Activated naive CD4-positive, alpha-beta T cell treated with anti-CD3 and anti-CD28 coated beads, Interleukin-2, amount 10 ng/mL, durations not matched to agents 7 days and 5 days (primary cell): ENCODE results near the gene AKT2.

ENCODE experiments used
- CTCF ChIA-PET: fragments of 350-600 bp; sonication (Branson Sonifier 250); formaldehyde crosslinking; loops from one replicate; lab custom pipeline; 2021; ENCODE audit warnings: antibody characterized with exemption; lab: Charles Lee
- DNase-seq: peaks from one replicate; pipeline ENCODE4 v3.0.0-alpha.2; 2020
- H3K27ac Mint-ChIP-seq: one replicate; pipeline ENCODE4 v1.8.0; 2021; ENCODE audit warnings: mild to moderate bottlenecking, moderate library complexity, mixed read lengths
- H3K27me3 Mint-ChIP-seq: one replicate; pipeline ENCODE4 v1.8.0; 2021; ENCODE audit warnings: mild to moderate bottlenecking, mixed read lengths
- H3K36me3 Mint-ChIP-seq: one replicate; pipeline ENCODE4 v1.8.0; 2021; ENCODE audit warnings: mixed read lengths
- H3K4me1 Mint-ChIP-seq: one replicate; pipeline ENCODE4 v1.8.0; 2021; ENCODE audit warnings: mixed read lengths
- H3K4me3 Mint-ChIP-seq: one replicate; pipeline ENCODE4 v1.8.0; 2021; ENCODE audit warnings: mild to moderate bottlenecking, moderate library complexity, mixed read lengths
- H3K9me3 Mint-ChIP-seq: one replicate; pipeline ENCODE4 v1.8.0; 2021; ENCODE audit warnings: mixed read lengths

AKT2 gene

GRCh38 chr19:40235238-40236025, 49.7 kb downstream of the AKT2 start:
- Mint-ChIP-seq H3K27ac (no peak overlapping the region), H3K4me1 (no peaks in the 10 kb centered on the region), H3K27me3 (no peaks in the 10 kb centered on the region), H3K36me3 (peaks cover 22% of the 10 kb centered on the region), H3K4me3 (no peak overlapping the region), H3K9me3 (no peaks in the 10 kb centered on the region)
- CTCF ChIA-PET: no interaction called here
- DNase-seq: no peak

GRCh38 chr19:40234429-40235237, 50.5 kb downstream of the AKT2 start:
- CTCF ChIA-PET: no interaction called here
- Mint-ChIP-seq H3K36me3 (peaks cover 22% of the 10 kb centered on the region), H3K27me3 (no peaks in the 10 kb centered on the region), H3K4me3 (no peak overlapping the region), H3K9me3 (no peaks in the 10 kb centered on the region), H3K27ac (no peak overlapping the region), H3K4me1 (peaks cover 3% of the 10 kb centered on the region)
- DNase-seq: no peak

DNA sequence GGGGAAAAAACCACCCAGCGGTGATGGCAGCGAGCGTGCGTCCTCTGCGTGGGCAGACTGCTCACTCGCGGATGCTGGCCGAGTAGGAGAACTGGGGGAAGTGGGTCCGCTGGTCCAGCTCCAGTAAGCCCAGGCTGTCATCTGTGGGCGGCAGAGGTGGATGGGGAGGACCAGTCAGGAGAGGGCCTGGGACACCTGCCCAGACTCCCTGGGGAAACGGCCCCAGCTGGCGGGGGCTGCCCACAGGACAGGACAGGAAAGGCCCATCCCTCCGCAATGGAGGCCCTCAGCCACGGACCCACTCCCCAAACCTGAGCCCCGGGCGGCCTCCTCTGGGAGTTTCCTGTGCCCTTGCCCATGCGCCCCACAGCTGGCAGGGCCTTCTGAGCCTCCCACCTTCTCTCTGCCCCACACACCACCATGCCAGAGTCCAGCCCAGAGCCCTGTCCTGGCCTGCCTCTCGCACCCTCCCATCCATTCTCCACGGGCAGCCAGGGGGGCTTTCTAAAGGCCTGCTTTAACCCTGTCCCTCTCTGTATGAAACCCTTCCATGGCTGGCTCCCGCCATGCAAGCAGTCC, 51.2 kb downstream of the AKT2 start:
- H3K27me3 Mint-ChIP-seq: peaks cover under 1% of the 10 kb centered on the region
- H3K9me3 Mint-ChIP-seq: no peaks in the 10 kb centered on the region
- H3K4me3 Mint-ChIP-seq: no peak overlapping the region
- DNase-seq: no peak
- H3K27ac Mint-ChIP-seq: no peak overlapping the region
- CTCF ChIA-PET: no interaction called here
- peaks cover 18% of the 10 kb centered on the region for H3K36me3 Mint-ChIP-seq
- H3K4me1 Mint-ChIP-seq: peaks cover 8% of the 10 kb centered on the region

GRCh38 chr19:40232949-40233810, 52.0 kb downstream of the AKT2 start:
- Mint-ChIP-seq H3K36me3 (peaks cover 17% of the 10 kb centered on the region), H3K4me1 (peaks cover 8% of the 10 kb centered on the region), H3K9me3 (no peaks in the 10 kb centered on the region), H3K4me3 (no peak overlapping the region), H3K27ac (no peak overlapping the region), H3K27me3 (peaks cover 4% of the 10 kb centered on the region)
- CTCF ChIA-PET: no interaction called here
- DNase-seq: no peak

DNA sequence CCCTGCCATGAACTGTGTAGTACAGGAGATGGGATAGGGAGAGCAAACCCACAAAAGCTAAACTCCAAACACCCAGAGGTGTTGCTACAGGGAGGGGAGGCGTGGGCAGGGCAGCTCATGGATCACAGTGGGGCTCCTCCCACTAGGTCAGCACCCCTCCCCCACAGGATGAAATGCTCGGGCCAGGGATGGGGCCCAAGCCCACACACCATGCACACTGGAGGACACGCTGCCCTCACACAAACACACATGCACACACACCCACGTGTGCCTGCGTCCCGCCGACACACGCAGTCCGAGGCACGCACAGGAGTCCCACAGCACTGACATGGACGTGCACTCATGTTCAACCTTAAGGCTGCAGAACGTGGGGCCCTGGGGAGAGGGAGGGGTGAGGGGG, 52.7 kb downstream of the AKT2 start:
- H3K36me3 Mint-ChIP-seq: peaks cover 14% of the 10 kb centered on the region
- H3K27ac Mint-ChIP-seq: no peak overlapping the region
- no peaks in the 10 kb centered on the region for H3K9me3 Mint-ChIP-seq
- H3K4me3 Mint-ChIP-seq: no peak overlapping the region
- H3K27me3 Mint-ChIP-seq: peaks cover 8% of the 10 kb centered on the region
- no peak for DNase-seq
- CTCF ChIA-PET: no interaction called here
- peaks cover 8% of the 10 kb centered on the region for H3K4me1 Mint-ChIP-seq

GRCh38 chr19:40231544-40232424, 53.4 kb downstream of the AKT2 start:
- Mint-ChIP-seq H3K4me1 (peaks cover 8% of the 10 kb centered on the region), H3K4me3 (no peak overlapping the region), H3K27me3 (peaks cover 15% of the 10 kb centered on the region), H3K27ac (no peak overlapping the region), H3K9me3 (no peaks in the 10 kb centered on the region), H3K36me3 (peaks cover 10% of the 10 kb centered on the region)
- DNase-seq: no peak
- CTCF ChIA-PET: no interaction called here

- H3K4me1 Mint-ChIP-seq: peaks cover 8% of the 10 kb centered on the region
- H3K36me3 Mint-ChIP-seq: peaks cover 8% of the 10 kb centered on the region
- H3K4me3 Mint-ChIP-seq: no peak overlapping the region
- CTCF ChIA-PET: no interaction called here
- H3K27me3 Mint-ChIP-seq: peaks cover 22% of the 10 kb centered on the region
- no peak overlapping the region for H3K27ac Mint-ChIP-seq
- no peaks in the 10 kb centered on the region for H3K9me3 Mint-ChIP-seq
- DNase-seq: no peak
Measured at GRCh38 chr19:40231057-40231456, 54.1 kb downstream of the AKT2 start.

GRCh38 chr19:40229926-40230417, 55.2 kb downstream of the AKT2 start:
- peaks cover 33% of the 10 kb centered on the region for H3K27me3 Mint-ChIP-seq
- no peaks in the 10 kb centered on the region for H3K9me3 Mint-ChIP-seq
- peaks cover 6% of the 10 kb centered on the region for H3K36me3 Mint-ChIP-seq
- H3K27ac Mint-ChIP-seq: no peak overlapping the region
- H3K4me1 Mint-ChIP-seq: peaks cover 14% of the 10 kb centered on the region
- H3K4me3 Mint-ChIP-seq: no peak overlapping the region
- DNase-seq: no peak
- CTCF ChIA-PET: no interaction called here

DNA sequence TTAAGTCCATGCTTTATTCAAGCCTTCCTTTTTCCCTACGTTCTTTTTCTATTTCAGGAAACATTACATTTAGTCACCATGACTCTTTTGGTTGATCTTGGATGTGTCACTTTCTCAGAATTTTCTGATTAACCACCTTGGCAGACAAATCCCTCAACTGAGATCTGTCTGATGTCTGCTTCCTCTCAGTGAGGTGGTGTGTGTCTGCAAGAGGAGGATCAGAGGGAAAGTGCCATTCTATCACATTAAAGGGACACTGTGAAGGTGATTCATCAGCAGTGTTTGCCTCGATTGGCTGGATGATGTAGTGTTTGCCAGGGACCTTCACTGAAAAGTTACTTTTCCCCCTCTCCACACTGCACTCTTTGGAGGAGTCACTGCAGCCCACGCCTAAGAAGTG, 55.7 kb downstream of the AKT2 start:
- peaks cover 3% of the 10 kb centered on the region for H3K36me3 Mint-ChIP-seq
- peaks cover 38% of the 10 kb centered on the region for H3K27me3 Mint-ChIP-seq
- H3K9me3 Mint-ChIP-seq: no peaks in the 10 kb centered on the region
- CTCF ChIA-PET: no interaction called here
- no peak overlapping the region for H3K4me3 Mint-ChIP-seq
- no peak for DNase-seq
- H3K27ac Mint-ChIP-seq: no peak overlapping the region
- H3K4me1 Mint-ChIP-seq: peaks cover 14% of the 10 kb centered on the region

DNA sequence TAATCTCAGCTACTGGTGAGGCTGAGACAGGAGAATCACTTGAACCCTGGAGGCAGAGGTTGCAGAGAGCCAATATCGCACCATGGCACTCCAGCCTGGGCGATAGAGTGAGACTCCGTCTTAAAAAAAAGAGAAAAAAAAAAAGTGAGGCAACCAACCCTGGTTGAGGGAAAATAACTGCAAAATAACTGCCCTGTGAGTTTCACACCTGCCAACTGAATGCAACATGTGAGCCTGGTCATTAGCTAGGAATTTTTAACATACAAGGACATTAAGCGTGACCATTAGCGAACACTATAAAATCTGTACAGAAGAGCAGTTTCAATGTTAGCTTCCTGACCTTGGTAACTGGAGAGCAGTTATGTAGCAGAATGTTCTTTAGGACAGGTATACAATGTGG, 56.3 kb downstream of the AKT2 start:
- Mint-ChIP-seq H3K9me3 (no peaks in the 10 kb centered on the region), H3K4me1 (peaks cover 17% of the 10 kb centered on the region), H3K36me3 (no peaks in the 10 kb centered on the region), H3K4me3 (no peak overlapping the region), H3K27me3 (peaks cover 44% of the 10 kb centered on the region), H3K27ac (no peak overlapping the region)
- DNase-seq: no peak
- CTCF ChIA-PET: interaction anchor here (0.8 kb wide), 1 partner anchor 11 kb away, joined by 3 read pairs; the partner anchor contains the start of gene TTC9B

DNA sequence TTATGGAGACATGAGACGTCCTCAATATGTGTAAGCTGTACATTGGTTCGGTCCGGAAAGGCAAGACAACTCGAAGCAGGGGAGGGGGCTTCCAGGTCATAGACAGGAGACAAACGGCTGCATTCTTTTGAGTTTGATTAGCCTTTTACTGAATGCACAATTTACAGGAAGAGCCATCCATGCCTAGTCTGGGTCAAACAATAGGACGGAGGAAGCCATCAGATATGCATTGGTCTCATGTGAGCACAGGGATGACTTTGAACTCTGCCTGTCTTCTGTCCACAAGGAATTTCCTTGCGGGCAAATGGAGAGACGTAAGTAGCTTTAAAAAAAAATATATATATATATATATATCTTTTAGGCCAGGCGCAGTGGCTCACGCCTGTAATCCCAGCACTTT, 56.8 kb downstream of the AKT2 start:
- DNase-seq: no peak
- Mint-ChIP-seq H3K9me3 (no peaks in the 10 kb centered on the region), H3K27ac (no peak overlapping the region), H3K27me3 (peaks cover 49% of the 10 kb centered on the region), H3K36me3 (no peaks in the 10 kb centered on the region), H3K4me3 (no peak overlapping the region), H3K4me1 (peaks cover 21% of the 10 kb centered on the region)
- CTCF ChIA-PET: interaction anchor here (0.8 kb wide), 1 partner anchor 11 kb away, joined by 3 read pairs; the partner anchor contains the start of gene TTC9B

DNA sequence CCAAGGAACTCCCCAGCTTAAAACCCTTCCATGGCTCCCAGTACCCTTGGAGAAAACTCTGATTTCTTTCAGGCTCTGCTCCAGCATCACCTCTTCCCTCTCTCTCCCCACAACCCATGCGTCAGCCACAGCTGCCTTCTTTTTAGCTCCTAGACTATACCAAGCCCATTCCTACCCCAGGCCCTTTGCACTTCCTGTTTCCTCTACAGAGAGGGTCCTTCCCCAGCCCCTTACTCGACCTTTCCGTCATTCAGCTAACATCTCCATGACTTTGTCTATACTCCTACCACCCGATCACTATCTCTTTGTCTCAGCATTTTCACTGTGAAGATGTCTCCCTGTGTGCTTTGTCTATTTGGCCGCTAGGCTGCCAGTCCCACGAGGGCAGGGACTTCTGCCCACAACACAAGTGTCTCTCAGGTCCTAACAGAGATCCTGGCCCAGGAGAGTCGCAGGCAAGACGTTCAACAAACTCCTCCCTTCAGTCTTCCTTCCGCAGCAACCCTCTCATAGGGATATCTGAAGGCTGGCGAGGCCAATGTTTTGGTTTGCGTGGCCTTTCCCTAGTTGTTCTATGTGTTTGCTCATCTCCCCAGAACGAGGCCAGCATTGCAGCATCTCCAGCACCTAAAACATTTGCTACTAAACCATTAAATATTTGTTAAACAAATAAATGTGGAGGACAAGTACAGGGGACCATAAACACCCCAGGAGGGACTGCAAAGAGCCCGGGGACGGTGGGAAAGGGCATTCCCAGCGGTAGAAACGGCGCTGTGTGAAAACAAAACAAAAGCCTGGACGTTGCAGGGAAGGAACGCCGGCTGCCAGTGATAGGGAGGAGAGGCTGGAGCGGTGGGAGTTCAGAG, 59.5 kb downstream of the AKT2 start:
- Mint-ChIP-seq H3K9me3 (peaks cover 3% of the 10 kb centered on the region), H3K4me1 (peaks cover 25% of the 10 kb centered on the region), H3K27me3 (peaks cover 68% of the 10 kb centered on the region), H3K27ac (no peak overlapping the region), H3K36me3 (peaks cover 2% of the 10 kb centered on the region), H3K4me3 (no peak overlapping the region)
- no peak for DNase-seq
- CTCF ChIA-PET: no interaction called here
